Measurements from ENCODE around the gene KIAA2012. TPM values are rescaled to one million over a fixed set of nuclear protein-coding genes. Genes with fewer than 3 reads are reported as not detected.

KIAA2012 gene
- total and polyA plus RNA-seq, 4 experiments from 2014 or later, result not detected

DNA sequence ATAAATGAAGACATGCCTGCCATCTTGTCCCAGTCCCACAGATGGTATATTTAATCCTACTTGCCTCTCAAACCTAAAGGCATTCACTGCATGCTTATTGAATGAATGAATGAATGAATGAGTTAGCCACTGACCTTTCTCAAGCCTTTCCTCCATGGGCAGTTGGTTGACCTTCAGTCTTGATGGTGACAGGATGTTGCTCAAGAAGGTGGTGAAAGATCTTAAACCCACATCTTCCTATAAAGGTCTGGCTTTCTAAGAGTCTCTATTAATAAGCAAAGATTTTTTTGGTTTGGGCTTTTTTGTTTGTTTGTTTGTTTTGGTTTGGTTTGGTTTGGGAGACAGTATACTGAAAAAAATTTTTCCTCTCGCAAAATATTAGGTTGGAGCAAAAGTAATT, 41.7 kb downstream of the KIAA2012 start:
- POLR2A ChIA-PET (ENCODE audit: partially characterized antibody), result no interaction called here
- no peak for DNase-seq
- Histone ChIP-seq H3K27me3 (ENCODE audit: insufficient read depth, low read length) (no peaks in the 10 kb centered on the region), H3K9me3 (ENCODE audit: control insufficient read depth in 1 of 2, low read length in 2 of 2) (no peaks in the 10 kb centered on the region), H3K36me3 (ENCODE audit: insufficient read depth, low read length) (no peaks in the 10 kb centered on the region), H3K27ac (ENCODE audit: low read depth, low read length) (no peak overlapping the region), H3K4me3 (ENCODE audit: low read length in 2 of 2) (no peak overlapping the region), H3K4me1 (ENCODE audit: insufficient read depth, low read length) (no peaks in the 10 kb centered on the region)
- Mint-ChIP-seq H3K36me3 (no peaks in the 10 kb centered on the region), H3K4me3 (no peak overlapping the region), H3K4me1 (no peaks in the 10 kb centered on the region), H3K27ac (no peak overlapping the region), H3K9me3 (peaks cover 0 to 5% (median 0%) of the 10 kb centered on the region in 8 donors), H3K27me3 (peaks cover 14 to 22% of the 10 kb centered on the region in 2 donors)
- intact Hi-C loops (cut with micrococcal nuclease), result no loop called here
- CTCF ChIA-PET (ENCODE audit: partially characterized antibody), result no interaction called here

DNA sequence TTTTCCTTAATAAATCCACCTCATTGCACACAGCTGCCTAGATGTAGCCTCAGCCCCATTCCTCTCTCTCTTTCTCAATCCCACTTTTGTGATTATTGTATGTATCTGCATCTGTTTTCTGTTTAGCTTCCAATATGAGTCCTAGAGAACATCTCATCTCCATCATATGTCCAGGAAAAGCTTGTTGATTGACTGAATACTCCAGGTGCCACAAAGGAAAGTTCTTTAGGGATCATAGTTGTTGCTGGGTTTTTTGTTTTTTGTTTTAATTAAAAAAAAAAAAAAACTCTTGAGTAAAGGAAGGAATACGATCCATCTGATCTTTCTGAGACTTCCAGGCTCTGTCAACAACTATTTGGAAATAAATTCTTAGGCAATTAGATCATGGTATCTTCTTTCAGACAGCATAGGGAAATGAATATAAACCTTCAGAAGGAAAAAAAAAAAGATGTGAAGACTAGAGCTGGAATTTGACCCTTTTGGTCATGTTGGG, 42.5 kb downstream of the KIAA2012 start:
- Mint-ChIP-seq H3K27me3 (peaks cover 14 to 18% of the 10 kb centered on the region in 2 donors), H3K4me3 (no peak overlapping the region), H3K27ac (no peak overlapping the region), H3K36me3 (no peaks in the 10 kb centered on the region), H3K9me3 (peaks cover 0 to 5% (median 2%) of the 10 kb centered on the region in 8 donors), H3K4me1 (no peaks in the 10 kb centered on the region)
- ChIA-PET POLR2A (ENCODE audit: partially characterized antibody) (no interaction called here), CTCF (ENCODE audit: partially characterized antibody) (no interaction called here)
- intact Hi-C loops (cut with micrococcal nuclease), result no loop called here
- H3K4me1 ChIP-seq (ENCODE audit: insufficient read depth, low read length), result no peaks in the 10 kb centered on the region
- no peak for DNase-seq
- H3K4me3 ChIP-seq (ENCODE audit: low read length in 2 of 2), result no peak overlapping the region
- no peaks in the 10 kb centered on the region for H3K9me3 ChIP-seq (ENCODE audit: control insufficient read depth in 1 of 2, low read length in 2 of 2)
- no peaks in the 10 kb centered on the region for H3K36me3 ChIP-seq (ENCODE audit: insufficient read depth, low read length)
- H3K27ac ChIP-seq (ENCODE audit: low read depth, low read length), result no peak overlapping the region
- H3K27me3 ChIP-seq (ENCODE audit: insufficient read depth, low read length), result no peaks in the 10 kb centered on the region

DNA sequence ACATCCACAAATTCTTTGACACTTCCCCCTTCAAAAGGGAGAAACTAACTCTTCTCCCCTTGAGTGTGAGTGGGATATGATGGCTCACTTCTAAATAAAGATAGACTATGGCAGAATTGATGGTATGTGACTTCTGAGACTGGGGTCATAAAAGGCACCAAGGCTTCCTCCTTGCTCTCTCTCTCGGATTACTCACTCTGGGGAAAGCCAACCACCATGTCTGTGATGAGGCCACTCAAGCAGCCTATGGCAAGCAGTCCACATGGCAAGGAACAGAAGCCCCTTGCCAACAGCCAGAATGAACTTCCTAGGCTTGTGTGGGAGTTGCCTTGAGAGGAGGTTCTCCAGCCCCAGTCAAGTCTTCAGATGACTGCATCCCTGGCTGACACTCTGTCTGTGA, 43.6 kb downstream of the KIAA2012 start:
- ChIA-PET CTCF (ENCODE audit: partially characterized antibody) (no interaction called here), POLR2A (ENCODE audit: partially characterized antibody) (no interaction called here)
- Histone ChIP-seq H3K27ac (ENCODE audit: low read depth, low read length) (no peak overlapping the region), H3K27me3 (ENCODE audit: insufficient read depth, low read length) (no peaks in the 10 kb centered on the region), H3K36me3 (ENCODE audit: insufficient read depth, low read length) (no peaks in the 10 kb centered on the region), H3K4me1 (ENCODE audit: insufficient read depth, low read length) (no peaks in the 10 kb centered on the region), H3K9me3 (ENCODE audit: control insufficient read depth in 1 of 2, low read length in 2 of 2) (no peaks in the 10 kb centered on the region), H3K4me3 (ENCODE audit: low read length in 2 of 2) (no peak overlapping the region)
- no peak overlapping the region for H3K27ac Mint-ChIP-seq
- peaks cover 0 to 11% (median 2%) of the 10 kb centered on the region in 8 donors for H3K9me3 Mint-ChIP-seq
- peaks cover 0 to under 1% (median 0%) of the 10 kb centered on the region in 4 donors for H3K4me1 Mint-ChIP-seq
- DNase-seq, result no peak
- peaks cover 11 to 16% of the 10 kb centered on the region in 2 donors for H3K27me3 Mint-ChIP-seq
- intact Hi-C loops (cut with micrococcal nuclease), result no loop called here
- H3K36me3 Mint-ChIP-seq, result no peaks in the 10 kb centered on the region
- no peak overlapping the region for H3K4me3 Mint-ChIP-seq

DNA sequence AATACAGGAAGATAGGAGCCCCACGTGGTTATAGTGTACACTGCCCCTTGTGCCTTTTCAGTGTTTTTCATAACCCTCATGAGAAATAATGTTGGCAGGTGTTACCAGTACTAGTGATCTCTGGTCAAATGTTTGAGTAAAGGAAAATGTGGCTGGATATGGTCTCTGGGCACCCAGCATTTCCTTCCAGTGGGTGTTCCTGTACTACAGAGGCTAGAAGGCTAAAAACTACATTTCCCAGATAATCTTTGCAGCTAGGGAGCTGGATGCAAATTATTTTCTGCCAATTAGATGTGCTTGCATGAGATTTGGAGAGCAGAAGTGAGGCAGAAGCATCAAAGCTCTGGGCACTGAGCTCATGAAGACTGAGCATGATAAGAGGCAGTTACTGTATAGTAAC, 45.1 kb downstream of the KIAA2012 start:
- H3K27ac ChIP-seq (ENCODE audit: low read depth, low read length), result no peak overlapping the region
- Mint-ChIP-seq H3K9me3 (peaks cover 0 to 11% (median 3%) of the 10 kb centered on the region in 8 donors), H3K27ac (no peak overlapping the region), H3K36me3 (no peaks in the 10 kb centered on the region), H3K4me1 (peaks cover 0 to 4% (median 0%) of the 10 kb centered on the region in 4 donors), H3K27me3 (peaks cover 12 to 16% of the 10 kb centered on the region in 2 donors), H3K4me3 (no peak overlapping the region)
- no peak overlapping the region for H3K4me3 ChIP-seq (ENCODE audit: low read length in 2 of 2)
- H3K36me3 ChIP-seq (ENCODE audit: insufficient read depth, low read length), result no peaks in the 10 kb centered on the region
- intact Hi-C loops (cut with micrococcal nuclease), result no loop called here
- no peaks in the 10 kb centered on the region for H3K9me3 ChIP-seq (ENCODE audit: control insufficient read depth in 1 of 2, low read length in 2 of 2)
- H3K27me3 ChIP-seq (ENCODE audit: insufficient read depth, low read length), result no peaks in the 10 kb centered on the region
- DNase-seq, result no peak
- H3K4me1 ChIP-seq (ENCODE audit: insufficient read depth, low read length), result no peaks in the 10 kb centered on the region
- POLR2A ChIA-PET (ENCODE audit: partially characterized antibody), result no interaction called here
- CTCF ChIA-PET (ENCODE audit: partially characterized antibody), result no interaction called here

DNA sequence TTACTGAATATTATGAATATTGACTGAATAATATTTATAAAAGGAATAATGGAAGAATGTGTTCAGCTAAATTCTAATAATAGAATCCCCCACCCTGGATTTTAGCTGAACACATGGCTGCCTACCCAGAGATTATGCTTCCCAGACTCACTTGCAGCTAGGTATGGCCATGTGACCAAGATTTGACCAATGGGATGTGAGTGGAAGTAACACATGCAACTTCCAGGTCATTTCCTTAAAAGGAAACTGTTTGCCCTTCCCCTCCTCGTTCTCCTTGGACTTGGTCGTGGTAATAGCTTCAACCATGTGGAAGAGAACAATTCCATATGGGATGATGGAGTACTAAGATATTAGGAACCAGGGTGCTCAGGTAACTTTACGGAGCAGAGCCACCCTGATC, 47.8 kb downstream of the KIAA2012 start:
- Mint-ChIP-seq H3K27me3 (peaks cover 11 to 24% of the 10 kb centered on the region in 2 donors), H3K27ac (no peak overlapping the region), H3K4me1 (peaks cover 0 to 4% (median 0%) of the 10 kb centered on the region in 4 donors), H3K4me3 (no peak overlapping the region), H3K36me3 (no peaks in the 10 kb centered on the region), H3K9me3 (peaks cover 0 to 11% (median 3%) of the 10 kb centered on the region in 8 donors)
- Histone ChIP-seq H3K9me3 (ENCODE audit: control insufficient read depth in 1 of 2, low read length in 2 of 2) (no peaks in the 10 kb centered on the region), H3K4me1 (ENCODE audit: insufficient read depth, low read length) (no peaks in the 10 kb centered on the region), H3K36me3 (ENCODE audit: insufficient read depth, low read length) (no peaks in the 10 kb centered on the region), H3K27ac (ENCODE audit: low read depth, low read length) (no peak overlapping the region), H3K27me3 (ENCODE audit: insufficient read depth, low read length) (no peaks in the 10 kb centered on the region), H3K4me3 (ENCODE audit: low read length in 2 of 2) (no peak overlapping the region)
- intact Hi-C loops (cut with micrococcal nuclease), result no loop called here
- CTCF ChIA-PET (ENCODE audit: partially characterized antibody), result no interaction called here
- POLR2A ChIA-PET (ENCODE audit: partially characterized antibody), result no interaction called here
- DNase-seq, result no peak

DNA sequence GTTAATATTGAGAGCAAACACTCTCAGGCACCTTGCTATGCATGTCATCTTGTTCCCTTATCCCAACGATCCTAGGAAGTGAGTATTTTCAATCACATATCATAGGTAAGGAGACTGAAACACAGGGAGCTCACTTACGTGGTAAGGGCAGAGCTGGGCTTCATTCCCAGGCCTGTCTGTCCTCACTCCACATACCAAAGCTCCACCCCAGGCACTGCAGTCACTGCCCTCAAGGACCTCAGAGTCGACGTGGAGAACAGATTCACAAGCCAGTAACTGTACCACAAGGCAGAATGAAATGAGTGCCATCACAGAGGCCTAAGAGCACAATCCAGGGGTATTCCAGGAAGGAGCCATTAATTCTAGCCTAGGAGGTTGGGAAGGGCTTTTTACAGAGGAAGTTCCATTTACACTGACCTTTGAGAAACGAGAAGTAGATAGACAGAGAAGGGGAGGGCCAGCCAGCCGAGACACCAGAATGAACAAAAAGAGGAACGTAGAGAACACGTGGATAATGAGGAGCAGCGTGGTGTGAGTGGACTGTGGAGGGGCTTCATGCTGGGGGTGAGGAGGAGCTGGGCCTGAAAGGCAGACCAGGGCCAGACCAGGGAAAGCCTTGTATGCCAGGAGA, 48.6 kb downstream of the KIAA2012 start:
- H3K27ac Mint-ChIP-seq, result peak overlapping the region in 2 of 7 donors; percentile 5 to 32
- DNase-seq, result no peak

DNA sequence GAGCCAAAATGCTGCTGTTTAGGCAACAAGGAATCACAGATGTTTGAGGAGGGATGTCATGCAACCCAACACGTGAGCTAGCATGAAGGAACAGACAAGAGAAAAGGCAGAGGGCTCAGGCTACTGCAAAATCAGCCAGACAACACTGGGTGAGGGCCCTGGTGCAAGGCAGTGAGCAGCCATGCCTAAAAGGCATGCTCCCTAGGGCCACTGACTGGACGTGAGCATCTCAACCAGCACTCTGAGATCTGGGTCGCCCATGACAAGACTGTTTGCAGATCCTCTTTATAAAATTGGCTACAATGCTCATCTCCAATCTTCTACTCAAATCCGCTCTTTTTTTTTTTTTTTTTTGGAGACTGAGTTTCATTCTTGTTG, 49.1 kb downstream of the KIAA2012 start:
- Mint-ChIP-seq H3K9me3 (peaks cover 0 to 11% (median 2%) of the 10 kb centered on the region in 8 donors), H3K4me3 (no peak overlapping the region), H3K4me1 (peaks cover 0 to 4% (median 0%) of the 10 kb centered on the region in 4 donors), H3K36me3 (no peaks in the 10 kb centered on the region), H3K27ac (peak overlapping the region in 2 of 7 donors; percentile 5 to 32), H3K27me3 (peaks cover 9 to 18% of the 10 kb centered on the region in 2 donors)
- ChIA-PET POLR2A (ENCODE audit: partially characterized antibody) (no interaction called here), CTCF (ENCODE audit: partially characterized antibody) (no interaction called here)
- intact Hi-C loops (cut with micrococcal nuclease), result no loop called here
- Histone ChIP-seq H3K27ac (ENCODE audit: low read depth, low read length) (no peak overlapping the region), H3K36me3 (ENCODE audit: insufficient read depth, low read length) (no peaks in the 10 kb centered on the region), H3K27me3 (ENCODE audit: insufficient read depth, low read length) (no peaks in the 10 kb centered on the region), H3K9me3 (ENCODE audit: control insufficient read depth in 1 of 2, low read length in 2 of 2) (no peaks in the 10 kb centered on the region), H3K4me1 (ENCODE audit: insufficient read depth, low read length) (no peaks in the 10 kb centered on the region), H3K4me3 (ENCODE audit: low read length in 2 of 2) (no peak overlapping the region)
- DNase-seq, result no peak

More for the DNA sequence above, 48.6 kb downstream of the KIAA2012 start:
- H3K27ac ChIP-seq (ENCODE audit: low read depth, low read length), result no peak overlapping the region
- POLR2A ChIA-PET (ENCODE audit: partially characterized antibody), result no interaction called here
- Mint-ChIP-seq H3K27me3 (peaks cover 9 to 19% of the 10 kb centered on the region in 2 donors), H3K36me3 (no peaks in the 10 kb centered on the region), H3K4me1 (peaks cover 0 to 4% (median 0%) of the 10 kb centered on the region in 4 donors), H3K9me3 (peaks cover 0 to 11% (median 3%) of the 10 kb centered on the region in 8 donors), H3K4me3 (peak overlapping the region in 1 of 8 donors; percentile 5)
- H3K36me3 ChIP-seq (ENCODE audit: insufficient read depth, low read length), result no peaks in the 10 kb centered on the region
- intact Hi-C loops (cut with micrococcal nuclease), result no loop called here
- H3K4me1 ChIP-seq (ENCODE audit: insufficient read depth, low read length), result no peaks in the 10 kb centered on the region
- H3K4me3 ChIP-seq (ENCODE audit: low read length in 2 of 2), result no peak overlapping the region
- no peaks in the 10 kb centered on the region for H3K9me3 ChIP-seq (ENCODE audit: control insufficient read depth in 1 of 2, low read length in 2 of 2)
- CTCF ChIA-PET (ENCODE audit: partially characterized antibody), result no interaction called here
- no peaks in the 10 kb centered on the region for H3K27me3 ChIP-seq (ENCODE audit: insufficient read depth, low read length)
